HepG2 (cell line): ENCODE results near the gene POU5F1. TPM values are rescaled to one million over a fixed set of nuclear protein-coding genes. Genes with fewer than 3 reads are reported as not detected.

Source experiments
- AKAP8 ChIP-seq: sonication (generic); formaldehyde crosslinking; IDR thresholded peaks from 2 replicates; pipeline ENCODE4 v1.5.1; 2020; ENCODE audit warnings: mild to moderate bottlenecking, missing genetic modification reagents
- ASH2L ChIP-seq: fragments of 300-600, 200-600 bp; sonication (generic); IDR thresholded peaks from 2 replicates; pipeline ENCODE4 v1.7.0; 2017; ENCODE audit warnings: low read depth, mild to moderate bottlenecking, moderate library complexity, mixed read lengths, low read length; ENCODE audit not compliant: insufficient read length
- HNRNPL ChIP-seq: fragments of 200-400 bp; formaldehyde crosslinking; IDR thresholded peaks from 2 replicates; pipeline ENCODE4 v1.6.1; 2017; ENCODE audit warnings: mild to moderate bottlenecking, low read depth, low read length
- IRF2 ChIP-seq: IDR thresholded peaks from 2 replicates; pipeline ENCODE4 v1.6.1; 2018; ENCODE audit warnings: missing genetic modification reagents, missing compliant biosample characterization
- MLLT10 ChIP-seq: sonication (generic); formaldehyde crosslinking; IDR thresholded peaks from 2 replicates; pipeline ENCODE4 v1.4.0; 2020; ENCODE audit warnings: missing genetic modification reagents
- NBN ChIP-seq: fragments of 450-650 bp; conservative IDR thresholded peaks from 2 replicates; pipeline ENCODE4 v1.6.1; 2017
- PBX3 ChIP-seq: sonication (generic); formaldehyde crosslinking; IDR thresholded peaks from 2 replicates; pipeline ENCODE4 v1.8.1; 2023; ENCODE audit warnings: missing genetic modification reagents, inconsistent platforms, borderline replicate concordance
- SP2 ChIP-seq: sonication (generic); formaldehyde crosslinking; IDR thresholded peaks from 2 replicates; pipeline ENCODE4 v1.5.1; 2020; ENCODE audit warnings: mild to moderate bottlenecking, missing genetic modification reagents
- SPEN ChIP-seq: sonication (generic); formaldehyde crosslinking; IDR thresholded peaks from 2 replicates; pipeline ENCODE4 v1.5.1; 2020; ENCODE audit warnings: low read depth, mild to moderate bottlenecking, missing genetic modification reagents
- TCF7L2 ChIP-seq: IDR thresholded peaks from 2 replicates; pipeline ENCODE4 v1.6.1; 2011; ENCODE audit warnings: mild to moderate bottlenecking, low read depth, low read length, moderate library complexity
- TMF1 ChIP-seq: sonication (generic); formaldehyde crosslinking; IDR thresholded peaks from 2 replicates; pipeline ENCODE4 v1.8.1; 2022; ENCODE audit warnings: low read depth, missing genetic modification reagents
- TP53 ChIP-seq: sonication (generic); formaldehyde crosslinking; conservative IDR thresholded peaks from 2 replicates; pipeline ENCODE4 v1.4.0; 2020; ENCODE audit warnings: missing genetic modification reagents
- ZBTB2 ChIP-seq: sonication (generic); formaldehyde crosslinking; IDR thresholded peaks from 2 replicates; pipeline ENCODE4 v1.8.0; 2022; ENCODE audit warnings: low read depth, missing genetic modification reagents
- ZFP36L2 ChIP-seq: sonication (generic); formaldehyde crosslinking; IDR thresholded peaks from 2 replicates; pipeline ENCODE4 v1.4.0; 2020; ENCODE audit warnings: missing genetic modification reagents
- ZFP37 ChIP-seq: sonication (generic); formaldehyde crosslinking; IDR thresholded peaks from 2 replicates; pipeline ENCODE4 v1.4.0; 2020; ENCODE audit warnings: missing genetic modification reagents, borderline replicate concordance
- ZNF142 ChIP-seq: sonication (generic); formaldehyde crosslinking; IDR thresholded peaks from 2 replicates; pipeline ENCODE4 v1.4.0; 2020; ENCODE audit warnings: missing genetic modification reagents
- ZNF513 ChIP-seq: sonication (generic); formaldehyde crosslinking; conservative IDR thresholded peaks from 2 replicates; pipeline ENCODE4 v1.5.0; 2020; ENCODE audit warnings: missing genetic modification reagents
- ZNF558 ChIP-seq: sonication (generic); formaldehyde crosslinking; IDR thresholded peaks from 2 replicates; pipeline ENCODE4 v1.9.0; 2022; ENCODE audit warnings: mild to moderate bottlenecking, missing genetic modification reagents, borderline replicate concordance
- ZNF564 ChIP-seq: sonication (generic); formaldehyde crosslinking; IDR thresholded peaks from 2 replicates; pipeline ENCODE4 v1.8.1; 2023; ENCODE audit warnings: mild to moderate bottlenecking, missing genetic modification reagents
- ZNF709 ChIP-seq: sonication (generic); formaldehyde crosslinking; IDR thresholded peaks from 2 replicates; pipeline ENCODE4 v1.5.0; 2020; ENCODE audit warnings: mild to moderate bottlenecking, missing genetic modification reagents
- polyA plus RNA-seq, 8 experiments: library from polyadenylated mRNA; depleted of rRNA in 3 of 8; stranded (reverse) in 7 of 8; unstranded in 1 of 8; fragments of >200 nt; fragmentation: Illumina TruSeq in 4 of 8; extraction: Trizol in 4 of 8; gene quantifications; 2 replicates each; pipeline versions ENCODE4 v1.2.1 to v1.2.3, GENCODE V29; 2011 to 2016; ENCODE audit warnings: low read depth in 4 of 8, missing spikeins in 1 of 8, mixed read lengths in 1 of 8; ENCODE audit not compliant: insufficient read depth in 1 of 8
- total RNA-seq, 5 experiments: library from RNA; depleted of rRNA; stranded (reverse); fragments of >200 nt; fragmentation: Illumina TruSeq; extraction: Trizol; gene quantifications; 2 replicates each; pipeline ENCODE4 v1.2.3, GENCODE V29; 2016; ENCODE audit warnings: low read depth in 1 of 5

Gene POU5F1
- total and polyA plus RNA-seq, 2 of the 13 experiments (the other 11 are each of a cell fraction or from before 2014, with no cell fraction given): 2.5 to 7.2 TPM

GRCh38 chr6:31197559-31198305 lies 27.2 kb upstream of the POU5F1 start (continued):
- TF ChIP-seq ZNF142 (CRISPR knock-in tag) (0 out of 2 replicates have a peak, but pooled peaks have one; percentile 47), ZFP37 (CRISPR knock-in tag) (no peak), SP2 (CRISPR knock-in tag) (0 out of 2 replicates have a peak, but pooled peaks have one; percentile 8), HNRNPL (peak; percentile 42; the same call in 1 of the 2 replicates), ZNF564 (CRISPR knock-in tag) (peak; percentile 89), TCF7L2 (no peak), ZBTB2 (CRISPR knock-in tag) (peak; percentile 67; the same call in 1 of the 2 replicates), NBN (no peak), MLLT10 (CRISPR knock-in tag) (no peak), ZNF709 (CRISPR knock-in tag) (no peak), SPEN (CRISPR knock-in tag) (no peak), ASH2L (peak; percentile 80), TP53 (no peak), TMF1 (no peak), ZFP36L2 (no peak), ZNF513 (CRISPR knock-in tag) (no peak), PBX3 (no peak), IRF2 (CRISPR knock-in tag) (no peak), ZNF558 (CRISPR knock-in tag) (no peak; the same call in 1 of the 2 replicates), AKAP8 (CRISPR knock-in tag) (no peak)
